H9 (cell line): ENCODE results near the gene DUOXA1. TPM values are rescaled to one million over a fixed set of nuclear protein-coding genes. Genes with fewer than 3 reads are reported as not detected.

ENCODE experiments used
- DNase-seq: peaks from one replicate; pipeline ENCODE4 v3.0.0-alpha.2; 2017
- H2AFZ ChIP-seq: one replicate; pipeline ENCODE4 v1.6.1; 2013; ENCODE audit warnings: mild to moderate bottlenecking, low read length, control low read depth, moderate library complexity
- H2AK5ac ChIP-seq: 2 replicates; pipeline ENCODE4 v1.6.1; 2013; ENCODE audit warnings: low read length, control low read depth, mixed read lengths; ENCODE audit not compliant: insufficient read length
- H2BK120ac ChIP-seq: one replicate; pipeline ENCODE4 v1.6.1; 2013; ENCODE audit warnings: low read depth, mild to moderate bottlenecking, low read length, control low read depth, inconsistent platforms; ENCODE audit not compliant: poor library complexity, severe bottlenecking
- H2BK12ac ChIP-seq: 2 replicates; pipeline ENCODE4 v1.6.1; 2013; ENCODE audit warnings: low read length, control low read depth, mixed read lengths, low read depth; ENCODE audit not compliant: insufficient read length
- H2BK15ac ChIP-seq: 2 replicates; pipeline ENCODE4 v1.6.1; 2013; ENCODE audit warnings: low read depth, low read length, control low read depth
- H2BK20ac ChIP-seq: one replicate; pipeline ENCODE4 v1.6.1; 2013; ENCODE audit warnings: low read depth, mild to moderate bottlenecking, low read length, control low read depth, inconsistent platforms; ENCODE audit not compliant: poor library complexity, severe bottlenecking
- H2BK5ac ChIP-seq: 2 replicates; pipeline ENCODE4 v1.6.1; 2013; ENCODE audit warnings: low read length, control low read depth, mixed read lengths; ENCODE audit not compliant: insufficient read length
- H3K14ac ChIP-seq: 2 replicates; pipeline ENCODE4 v1.6.1; 2013; ENCODE audit warnings: low read length, control low read depth; ENCODE audit not compliant: insufficient read depth
- H3K18ac ChIP-seq: 2 replicates; pipeline ENCODE4 v1.6.1; 2013; ENCODE audit warnings: low read depth, mild to moderate bottlenecking, mixed read lengths, low read length, control low read depth; ENCODE audit not compliant: insufficient read length
- H3K23ac ChIP-seq: 2 replicates; pipeline ENCODE4 v1.6.1; 2013; ENCODE audit warnings: low read length, control low read depth, mixed read lengths, low read depth; ENCODE audit not compliant: insufficient read length
- H3K23me2 ChIP-seq: 2 replicates; pipeline ENCODE4 v1.6.1; 2013; ENCODE audit warnings: low read depth, mild to moderate bottlenecking, mixed read lengths, low read length, control low read depth; ENCODE audit not compliant: insufficient read length, poor library complexity, severe bottlenecking
- H3K27ac ChIP-seq: 2 replicates; pipeline ENCODE4 v1.5.1; 2013; ENCODE audit warnings: low read length, control low read depth, mixed read lengths, low read depth; ENCODE audit not compliant: insufficient read length
- H3K27me3 ChIP-seq: 2 replicates; pipeline ENCODE4 v1.6.1; 2013; ENCODE audit warnings: low read length, control low read depth, inconsistent platforms; ENCODE audit not compliant: insufficient read depth
- H3K4ac ChIP-seq: 2 replicates; pipeline ENCODE4 v1.6.1; 2013; ENCODE audit warnings: low read depth, mild to moderate bottlenecking, control low read depth, inconsistent platforms, low read length, moderate library complexity
- H3K4me1 ChIP-seq: 2 replicates; pipeline ENCODE4 v1.6.1; 2013; ENCODE audit warnings: low read length, control low read depth, inconsistent platforms; ENCODE audit not compliant: insufficient read depth
- H3K4me2 ChIP-seq: 2 replicates; pipeline ENCODE4 v1.6.1; 2013; ENCODE audit warnings: low read length, control low read depth, mixed read lengths; ENCODE audit not compliant: insufficient read length, insufficient read depth
- H3K56ac ChIP-seq: 2 replicates; pipeline ENCODE4 v1.6.1; 2013; ENCODE audit warnings: low read depth, mild to moderate bottlenecking, mixed read lengths, low read length, control low read depth; ENCODE audit not compliant: insufficient read length
- H3K79me1 ChIP-seq: 2 replicates; pipeline ENCODE4 v1.6.1; 2013; ENCODE audit warnings: low read depth, mild to moderate bottlenecking, moderate library complexity, low read length, control low read depth, inconsistent platforms; ENCODE audit not compliant: insufficient read depth, poor library complexity, severe bottlenecking
- H3K79me2 ChIP-seq: 2 replicates; pipeline ENCODE4 v1.6.1; 2013; ENCODE audit warnings: low read length, control low read depth, inconsistent platforms; ENCODE audit not compliant: insufficient read depth
- H3K9ac ChIP-seq: 2 replicates; pipeline ENCODE4 v1.6.1; 2013; ENCODE audit warnings: low read length, control low read depth, mixed read lengths; ENCODE audit not compliant: insufficient read length; ENCODE audit errors: extremely low read depth
- H3K9me3 ChIP-seq: one replicate; pipeline ENCODE4 v1.6.1; 2013; ENCODE audit warnings: low read depth, low read length, inconsistent platforms; ENCODE audit not compliant: control insufficient read depth
- H3T11ph ChIP-seq: one replicate; pipeline ENCODE4 v1.6.1; 2013; ENCODE audit warnings: mild to moderate bottlenecking, low read length, control low read depth, inconsistent platforms
- H4K20me1 ChIP-seq: one replicate; pipeline ENCODE4 v1.6.1; 2013; ENCODE audit not compliant: control insufficient read depth, insufficient read length, insufficient read depth
- H4K5ac ChIP-seq: 2 replicates; pipeline ENCODE4 v1.6.1; 2013; ENCODE audit warnings: low read depth, mild to moderate bottlenecking, mixed read lengths, low read length, control low read depth; ENCODE audit not compliant: insufficient read length
- H4K8ac ChIP-seq: replicated peaks from 2 replicates; pipeline ENCODE4 v1.6.1; 2013; ENCODE audit warnings: low read length, control low read depth, mixed read lengths, low read depth; ENCODE audit not compliant: insufficient read length
- H4K91ac ChIP-seq: 2 replicates; pipeline ENCODE4 v1.6.1; 2013; ENCODE audit warnings: low read depth, mild to moderate bottlenecking, moderate library complexity, mixed read lengths, low read length, control low read depth; ENCODE audit not compliant: insufficient read length
- H3K27ac Mint-ChIP-seq, 3 experiments: 2 replicates in 2 of 3; 3 replicates in 1 of 3; pipeline ENCODE4 v1.8.0; 2020 to 2021; ENCODE audit warnings: mixed read lengths in 3 of 3, mild to moderate bottlenecking in 1 of 3, moderate library complexity in 1 of 3
- H3K27me3 Mint-ChIP-seq: 2 replicates; pipeline ENCODE4 v1.8.0; 2021; ENCODE audit warnings: low read depth, mild to moderate bottlenecking, moderate library complexity, mixed read lengths
- H3K36me3 Mint-ChIP-seq, 3 experiments: 2 replicates in 2 of 3; 3 replicates in 1 of 3; pipeline ENCODE4 v1.8.0; 2020 to 2021; ENCODE audit warnings: low read depth in 3 of 3, mixed read lengths in 3 of 3; ENCODE audit not compliant: insufficient read depth in 1 of 3
- H3K4me1 Mint-ChIP-seq, 2 experiments: 2 replicates each; pipeline ENCODE4 v1.8.0; 2020; ENCODE audit warnings: mixed read lengths in 2 of 2
- H3K4me3 Mint-ChIP-seq, 2 experiments: 2 replicates in 1 of 2; 3 replicates in 1 of 2; pipeline ENCODE4 v1.8.0; 2020 to 2021; ENCODE audit warnings: mild to moderate bottlenecking in 2 of 2, mixed read lengths in 2 of 2, moderate library complexity in 1 of 2
- H3K9me3 Mint-ChIP-seq, 2 experiments: 2 replicates in 1 of 2; 3 replicates in 1 of 2; pipeline ENCODE4 v1.8.0; 2020; ENCODE audit warnings: mild to moderate bottlenecking in 2 of 2, mixed read lengths in 2 of 2, moderate library complexity in 1 of 2
- WGBS: extraction: QIAGEN DNeasy Blood & Tissue Kit; methylation state at CpG from one replicate; pipeline ENCODE4 v1.1.7; 2013; ENCODE audit warnings: missing lambda C conversion rate, low lambda C conversion rate, mixed read lengths; ENCODE audit not compliant: insufficient read length; ENCODE audit errors: extremely low coverage; 5-methylcytosine and 5-hydroxymethylcytosine counted together
- total RNA-seq: library from RNA; stranded (reverse); gene quantifications from 2 replicates; pipeline ENCODE4 v1.2.1, GENCODE V29; 2021
- TF ChIP-seq, protein P1 (sequence below): fragments of 200-600 bp; sonication (generic); conservative IDR thresholded peaks from 3 replicates; pipeline ENCODE4 v1.8.0; 2021; ENCODE audit warnings: antibody characterized with exemption, mild to moderate bottlenecking

The DUOXA1 gene
- total RNA-seq, 1 experiment from 2014 or later: 1.2 TPM

DNA sequence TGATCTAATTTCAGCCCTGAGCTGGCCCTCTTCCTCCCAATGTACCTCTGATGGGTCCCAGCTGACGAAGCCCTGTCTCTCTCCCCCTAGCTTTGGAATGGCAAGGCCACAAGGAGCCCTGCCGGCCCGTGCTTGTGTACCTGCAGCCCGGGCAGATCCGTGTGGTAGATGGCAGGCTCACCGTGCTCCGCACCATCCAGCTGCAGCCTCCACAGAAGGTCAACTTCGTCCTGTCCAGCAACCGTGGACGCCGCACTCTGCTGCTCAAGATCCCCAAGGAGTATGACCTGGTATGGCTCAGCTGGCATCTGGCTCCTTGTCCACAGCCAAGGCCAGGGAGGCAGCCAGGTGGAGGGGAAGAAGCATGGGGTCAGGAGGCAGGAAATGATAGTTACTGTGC lies 14.3 kb upstream of the DUOXA1 start:
- Histone ChIP-seq H2AK5ac (no peak overlapping the region), H2BK15ac (no peak overlapping the region), H3K9ac (no peak overlapping the region), H4K20me1 (no peaks in the 10 kb centered on the region), H3T11ph (no peak overlapping the region), H3K56ac (no peak overlapping the region), H4K8ac (no peak overlapping the region), H2AFZ (no peak overlapping the region), H3K4ac (no peak overlapping the region), H3K79me2 (no peaks in the 10 kb centered on the region), H3K9me3 (no peaks in the 10 kb centered on the region), H4K5ac (no peak overlapping the region), H2BK12ac (no peak overlapping the region), H2BK20ac (no peak overlapping the region), H4K91ac (no peak overlapping the region), H3K18ac (no peak overlapping the region), H3K4me1 (no peaks in the 10 kb centered on the region; the same call in 1 of the 2 replicates), H3K23ac (no peak overlapping the region), H3K27ac (no peak overlapping the region), H3K14ac (no peak overlapping the region), H2BK120ac (no peak overlapping the region), H2BK5ac (no peak overlapping the region), H3K79me1 (no peaks in the 10 kb centered on the region), H3K23me2 (no peaks in the 10 kb centered on the region), H3K27me3 (no peaks in the 10 kb centered on the region; the same call in 1 of the 2 replicates), H3K4me2 (no peak overlapping the region)
- TF ChIP-seq, protein P1, sequence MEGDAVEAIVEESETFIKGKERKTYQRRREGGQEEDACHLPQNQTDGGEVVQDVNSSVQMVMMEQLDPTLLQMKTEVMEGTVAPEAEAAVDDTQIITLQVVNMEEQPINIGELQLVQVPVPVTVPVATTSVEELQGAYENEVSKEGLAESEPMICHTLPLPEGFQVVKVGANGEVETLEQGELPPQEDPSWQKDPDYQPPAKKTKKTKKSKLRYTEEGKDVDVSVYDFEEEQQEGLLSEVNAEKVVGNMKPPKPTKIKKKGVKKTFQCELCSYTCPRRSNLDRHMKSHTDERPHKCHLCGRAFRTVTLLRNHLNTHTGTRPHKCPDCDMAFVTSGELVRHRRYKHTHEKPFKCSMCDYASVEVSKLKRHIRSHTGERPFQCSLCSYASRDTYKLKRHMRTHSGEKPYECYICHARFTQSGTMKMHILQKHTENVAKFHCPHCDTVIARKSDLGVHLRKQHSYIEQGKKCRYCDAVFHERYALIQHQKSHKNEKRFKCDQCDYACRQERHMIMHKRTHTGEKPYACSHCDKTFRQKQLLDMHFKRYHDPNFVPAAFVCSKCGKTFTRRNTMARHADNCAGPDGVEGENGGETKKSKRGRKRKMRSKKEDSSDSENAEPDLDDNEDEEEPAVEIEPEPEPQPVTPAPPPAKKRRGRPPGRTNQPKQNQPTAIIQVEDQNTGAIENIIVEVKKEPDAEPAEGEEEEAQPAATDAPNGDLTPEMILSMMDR: no peak
- peaks cover 2 to 4% of the 10 kb centered on the region in 2 experiments; a peak in 3 of 4 replicates for H3K4me1 Mint-ChIP-seq
- DNase-seq: no peak
- H3K4me3 Mint-ChIP-seq: no peak overlapping the region
- H3K9me3 Mint-ChIP-seq: no peaks in the 10 kb centered on the region; a peak in 1 of 5 replicates
- peaks cover 25% of the 10 kb centered on the region for H3K27me3 Mint-ChIP-seq
- no CpG with 5 or more reads among the region's 11 CpGs for WGBS
- H3K36me3 Mint-ChIP-seq: no peaks in the 10 kb centered on the region
- H3K27ac Mint-ChIP-seq: no peak overlapping the region
